CD4-positive, alpha-beta memory T cell (primary cell): ENCODE measurements around the gene ZNF483. TPM values are rescaled to one million over a fixed set of nuclear protein-coding genes. Genes with fewer than 3 reads are reported as not detected.

Experiments
- CTCF ChIA-PET: fragments of 350-600 bp; sonication (Branson Sonifier 250); formaldehyde crosslinking; loops from one replicate; lab custom pipeline; 2021; ENCODE audit warnings: inconsistent platforms; ENCODE audit not compliant: partially characterized antibody; lab: Charles Lee
- POLR2A ChIA-PET: fragments of 350-600 bp; sonication (Branson Sonifier 250); formaldehyde crosslinking; loops from one replicate; lab custom pipeline; 2021; ENCODE audit not compliant: partially characterized antibody; lab: Charles Lee
- DNase-seq, 5 donors: peaks; one replicate each; pipeline versions ENCODE4 v3.0.0 to v3.0.0-alpha.2; 2020 to 2022; ENCODE audit warnings: mixed read lengths in 1 of 5
- H3K27ac ChIP-seq: one replicate; pipeline ENCODE4 v1.7.0; 2013; ENCODE audit warnings: low read depth, low read length
- H3K27me3 ChIP-seq: 2 replicates; pipeline ENCODE4 v1.7.0; 2013; ENCODE audit warnings: mild to moderate bottlenecking, low read length, moderate library complexity; ENCODE audit not compliant: insufficient read depth
- H3K36me3 ChIP-seq: 2 replicates; pipeline ENCODE4 v1.7.0; 2013; ENCODE audit warnings: mild to moderate bottlenecking, low read length, moderate library complexity; ENCODE audit not compliant: insufficient read depth
- H3K4me1 ChIP-seq: 2 replicates; pipeline ENCODE4 v1.7.0; 2013; ENCODE audit warnings: mild to moderate bottlenecking, low read length, moderate library complexity; ENCODE audit not compliant: insufficient read depth
- H3K4me3 ChIP-seq, 2 donors: one replicate each; pipeline ENCODE4 v1.7.0; 2013; ENCODE audit warnings: low read length in 2 of 2, mild to moderate bottlenecking in 1 of 2
- H3K9me3 ChIP-seq, 2 donors: one replicate each; pipeline ENCODE4 v1.7.0; 2013; ENCODE audit warnings: low read length in 2 of 2, control low read depth in 1 of 2; ENCODE audit not compliant: control insufficient read depth in 1 of 2
- H3K27ac Mint-ChIP-seq, 7 donors: one replicate each; pipeline ENCODE4 v1.8.0; 2020 to 2021; ENCODE audit warnings: mixed read lengths in 7 of 7, mild to moderate bottlenecking in 6 of 7, inconsistent platforms in 3 of 7, moderate library complexity in 3 of 7
- H3K27me3 Mint-ChIP-seq, 2 donors: one replicate each; pipeline ENCODE4 v1.8.0; 2020 to 2021; ENCODE audit warnings: mixed read lengths in 2 of 2
- H3K36me3 Mint-ChIP-seq, 2 donors: one replicate each; pipeline ENCODE4 v1.8.0; 2020 to 2021; ENCODE audit warnings: mixed read lengths in 2 of 2, inconsistent platforms in 1 of 2, mild to moderate bottlenecking in 1 of 2
- H3K4me1 Mint-ChIP-seq, 4 donors: one replicate each; pipeline ENCODE4 v1.8.0; 2020 to 2021; ENCODE audit warnings: mixed read lengths in 4 of 4, mild to moderate bottlenecking in 1 of 4
- H3K4me3 Mint-ChIP-seq, 8 donors: one replicate each; pipeline ENCODE4 v1.8.0; 2020 to 2021; ENCODE audit warnings: mixed read lengths in 8 of 8, mild to moderate bottlenecking in 7 of 8, moderate library complexity in 6 of 8, inconsistent platforms in 3 of 8
- H3K9me3 Mint-ChIP-seq, 8 donors: one replicate each; pipeline ENCODE4 v1.8.0; 2020 to 2021; ENCODE audit warnings: mixed read lengths in 8 of 8, mild to moderate bottlenecking in 5 of 8, inconsistent platforms in 3 of 8, moderate library complexity in 1 of 8
- intact Hi-C: fragments of 100-400 bp; cut with micrococcal nuclease; formaldehyde crosslinking; loops from one replicate; pipeline ENCODE4 v1.15.1; 2023
- polyA plus RNA-seq, 2 donors: library from polyadenylated mRNA; unstranded; fragments of 300-500 nt; fragmentation: Illumina TruSeq; gene quantifications; one replicate each; pipeline ENCODE4 v1.2.3, GENCODE V29; 2021
- total RNA-seq, 2 experiments: library from RNA; stranded (reverse); gene quantifications; one replicate each; pipeline ENCODE4 v1.2.3, GENCODE V29; 2021

The ZNF483 gene
- total and polyA plus RNA-seq, 4 experiments from 2014 or later = 4.9 to 22.9 (median 12.8) TPM

- Mint-ChIP-seq H3K27me3 (peaks cover 19 to 24% of the 10 kb centered on the region in 2 donors), H3K4me3 (peak within 1 kb of the TSS; percentile 88 to 96 (median 92)), H3K27ac (peak within 1 kb of the TSS in 3 of 7 donors; percentile 41 to 81 (median 78)), H3K36me3 (no peaks in the 10 kb centered on the region), H3K4me1 (peaks cover 9 to 29% (median 17%) of the 10 kb centered on the region in 4 donors), H3K9me3 (no peaks in the 10 kb centered on the region)
- peaks cover 8% of the 10 kb centered on the region for H3K27me3 ChIP-seq
- ChIA-PET POLR2A (interaction anchor here (1.3 kb wide), 1 partner anchor 298 kb away, joined by 3 read pairs; the partner anchor contains the start of gene UGCG), CTCF (interaction anchor here (1.0 to 3.5 kb wide), 6 partner anchors 9 to 761 kb away, joined by 3 to 30 read pairs (median 5); no protein-coding TSS in a partner anchor)
- peaks cover 21% of the 10 kb centered on the region for H3K4me1 ChIP-seq
- intact Hi-C loops = loop anchor here (2.0 to 10.0 kb wide), 3 partner anchors 61 to 115 kb away; partner anchors contain the start of genes ECPAS, GNG10 and ZNF483
- peak within 1 kb of the TSS in 1 of 2 donors; percentile 59 for H3K4me3 ChIP-seq
- H3K27ac ChIP-seq = no peak within 1 kb of the TSS
- DNase-seq = peak in 4 of 5 donors; percentile 14 to 39 (median 18)
- no peaks in the 10 kb centered on the region for H3K36me3 ChIP-seq
- no peaks in the 10 kb centered on the region for H3K9me3 ChIP-seq
These were observed 74.3 kb downstream of the ZNF483 start, which contains the start of gene PTGR1 for GRCh38 chr9:111599092-111599954. PTGR1 (minus strand) TSS chr9:111599647; CDS start chr9:111597422, 2,225 bp downstream.

- intact Hi-C loops = loop anchor here (2.0 to 10.0 kb wide), 3 partner anchors 61 to 115 kb away; partner anchors contain the start of genes ECPAS, GNG10 and ZNF483
- Histone ChIP-seq H3K27ac (no peak overlapping the region), H3K4me1 (peaks cover 21% of the 10 kb centered on the region), H3K9me3 (no peaks in the 10 kb centered on the region), H3K4me3 (no peak overlapping the region), H3K36me3 (no peaks in the 10 kb centered on the region), H3K27me3 (peaks cover 8% of the 10 kb centered on the region)
- CTCF ChIA-PET = interaction anchor here (3.5 kb wide), 1 partner anchor 21 kb away, joined by 20 read pairs; no protein-coding TSS in a partner anchor
- H3K27ac Mint-ChIP-seq = peak overlapping the region in 1 of 7 donors; percentile 3
- DNase-seq = peak in 1 of 5 donors; percentile 0
- H3K4me3 Mint-ChIP-seq = peak overlapping the region; percentile 82 to 92 (median 87)
- peaks cover 9 to 29% (median 17%) of the 10 kb centered on the region in 4 donors for H3K4me1 Mint-ChIP-seq
- H3K27me3 Mint-ChIP-seq = peaks cover 19 to 27% of the 10 kb centered on the region in 2 donors
- no peaks in the 10 kb centered on the region for H3K36me3 Mint-ChIP-seq
- H3K9me3 Mint-ChIP-seq = no peaks in the 10 kb centered on the region
- POLR2A ChIA-PET = no interaction called here
These were observed 75.0 kb downstream of the ZNF483 start for GRCh38 chr9:111599955-111600343.

- ChIA-PET CTCF (no interaction called here), POLR2A (no interaction called here)
- Mint-ChIP-seq H3K27ac (no peak overlapping the region), H3K4me1 (peaks cover 10 to 29% (median 17%) of the 10 kb centered on the region in 4 donors), H3K9me3 (no peaks in the 10 kb centered on the region), H3K36me3 (no peaks in the 10 kb centered on the region), H3K4me3 (peak overlapping the region in 2 of 8 donors; percentile 52 to 56), H3K27me3 (peaks cover 19 to 27% of the 10 kb centered on the region in 2 donors)
- Histone ChIP-seq H3K4me3 (no peak overlapping the region), H3K36me3 (no peaks in the 10 kb centered on the region), H3K27me3 (peaks cover 8% of the 10 kb centered on the region), H3K4me1 (peaks cover 21% of the 10 kb centered on the region), H3K27ac (no peak overlapping the region), H3K9me3 (no peaks in the 10 kb centered on the region)
- intact Hi-C loops = no loop called here
- DNase-seq = peak in 1 of 5 donors; percentile 11
These were observed 76.4 kb downstream of the ZNF483 start for GRCh38 chr9:111601237-111602018.

- CTCF ChIA-PET = interaction anchor here (1.3 kb wide), 1 partner anchor 18 kb away, joined by 4 read pairs; no protein-coding TSS in a partner anchor
- Histone ChIP-seq H3K27me3 (peaks cover 6% of the 10 kb centered on the region), H3K27ac (no peak overlapping the region), H3K4me3 (no peak overlapping the region), H3K9me3 (no peaks in the 10 kb centered on the region), H3K36me3 (no peaks in the 10 kb centered on the region), H3K4me1 (peaks cover 15% of the 10 kb centered on the region)
- DNase-seq = no peak
- intact Hi-C loops = no loop called here
- peaks cover 17 to 28% of the 10 kb centered on the region in 2 donors for H3K27me3 Mint-ChIP-seq
- H3K9me3 Mint-ChIP-seq = no peaks in the 10 kb centered on the region
- no peak overlapping the region for H3K27ac Mint-ChIP-seq
- no peak overlapping the region for H3K4me3 Mint-ChIP-seq
- no peaks in the 10 kb centered on the region for H3K36me3 Mint-ChIP-seq
- POLR2A ChIA-PET = no interaction called here
- H3K4me1 Mint-ChIP-seq = peaks cover 10 to 22% (median 12%) of the 10 kb centered on the region in 4 donors
These were observed 78.1 kb downstream of the ZNF483 start for GRCh38 chr9:111603041-111603440.

- ChIA-PET POLR2A (no interaction called here), CTCF (no interaction called here)
- Histone ChIP-seq H3K36me3 (no peaks in the 10 kb centered on the region), H3K27me3 (peaks cover 3% of the 10 kb centered on the region), H3K4me1 (peaks cover 7% of the 10 kb centered on the region), H3K4me3 (no peak overlapping the region), H3K9me3 (no peaks in the 10 kb centered on the region), H3K27ac (no peak overlapping the region)
- DNase-seq = no peak
- intact Hi-C loops = no loop called here
- peaks cover 14 to 24% of the 10 kb centered on the region in 2 donors for H3K27me3 Mint-ChIP-seq
- no peak overlapping the region for H3K4me3 Mint-ChIP-seq
- H3K9me3 Mint-ChIP-seq = no peaks in the 10 kb centered on the region
- H3K4me1 Mint-ChIP-seq = peaks cover 4 to 11% (median 6%) of the 10 kb centered on the region in 4 donors
- H3K36me3 Mint-ChIP-seq = no peaks in the 10 kb centered on the region
- H3K27ac Mint-ChIP-seq = no peak overlapping the region
These were observed 79.2 kb downstream of the ZNF483 start for GRCh38 chr9:111604054-111604615.

- DNase-seq = no peak
- Histone ChIP-seq H3K4me1 (no peaks in the 10 kb centered on the region), H3K27me3 (no peaks in the 10 kb centered on the region), H3K9me3 (no peaks in the 10 kb centered on the region), H3K27ac (no peak overlapping the region), H3K4me3 (no peak overlapping the region), H3K36me3 (no peaks in the 10 kb centered on the region)
- H3K9me3 Mint-ChIP-seq = no peaks in the 10 kb centered on the region
- no peak overlapping the region for H3K4me3 Mint-ChIP-seq
- H3K4me1 Mint-ChIP-seq = peaks cover 0 to 1% (median under 1%) of the 10 kb centered on the region in 4 donors
- ChIA-PET CTCF (interaction anchor here (1.0 kb wide), 1 partner anchor 470 kb away, joined by 4 read pairs; no protein-coding TSS in a partner anchor), POLR2A (interaction anchor here (0.6 kb wide), 1 partner anchor 33 kb away, joined by 3 read pairs; no protein-coding TSS in a partner anchor)
- intact Hi-C loops = no loop called here
- no peak overlapping the region for H3K27ac Mint-ChIP-seq
- H3K36me3 Mint-ChIP-seq = no peaks in the 10 kb centered on the region
- H3K27me3 Mint-ChIP-seq = peaks cover 13 to 23% of the 10 kb centered on the region in 2 donors
These were observed 80.1 kb downstream of the ZNF483 start for GRCh38 chr9:111605041-111605559.
